Measurements from ENCODE around the gene STT3A. TPM values are rescaled to one million over a fixed set of nuclear protein-coding genes. Genes with fewer than 3 reads are reported as not detected.

The STT3A gene
- total and polyA plus RNA-seq, 2 experiments from 2014 or later = 65.5 to 130 TPM

DNA sequence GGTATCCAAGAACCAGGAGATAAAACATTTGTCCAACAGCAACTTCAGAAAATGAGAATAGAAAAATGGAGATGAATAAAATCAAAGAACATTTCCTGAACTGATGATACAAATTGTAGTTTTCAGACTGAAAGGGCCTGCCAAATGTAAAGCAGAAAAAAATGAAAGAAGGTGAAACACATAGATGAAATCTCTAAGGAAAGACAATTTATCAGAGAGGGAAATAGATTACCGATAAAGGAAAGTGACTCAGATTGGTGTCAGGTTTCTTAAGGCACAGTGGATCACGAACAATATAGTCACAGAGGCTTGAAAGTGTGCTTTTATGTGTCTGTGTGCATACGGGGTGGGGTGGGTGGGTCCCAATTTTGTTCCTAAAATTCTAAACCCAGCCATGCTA, 4.1 kb upstream of the STT3A start:
- no peak overlapping the region for H3K27ac ChIP-seq
- H3K4me1 ChIP-seq (ENCODE audit: low read depth) = peaks cover 5% of the 10 kb centered on the region
- peaks cover 6% of the 10 kb centered on the region for H3K36me3 ChIP-seq
- no peak overlapping the region for H3K4me3 ChIP-seq
- no peak for DNase-seq (ENCODE audit: low read depth in 1 of 2, low spot score in 1 of 2)
- H3K27me3 ChIP-seq = no peaks in the 10 kb centered on the region
- H3K9me3 ChIP-seq (ENCODE audit: low read depth) = no peaks in the 10 kb centered on the region
- TF ChIP-seq, protein P1, sequence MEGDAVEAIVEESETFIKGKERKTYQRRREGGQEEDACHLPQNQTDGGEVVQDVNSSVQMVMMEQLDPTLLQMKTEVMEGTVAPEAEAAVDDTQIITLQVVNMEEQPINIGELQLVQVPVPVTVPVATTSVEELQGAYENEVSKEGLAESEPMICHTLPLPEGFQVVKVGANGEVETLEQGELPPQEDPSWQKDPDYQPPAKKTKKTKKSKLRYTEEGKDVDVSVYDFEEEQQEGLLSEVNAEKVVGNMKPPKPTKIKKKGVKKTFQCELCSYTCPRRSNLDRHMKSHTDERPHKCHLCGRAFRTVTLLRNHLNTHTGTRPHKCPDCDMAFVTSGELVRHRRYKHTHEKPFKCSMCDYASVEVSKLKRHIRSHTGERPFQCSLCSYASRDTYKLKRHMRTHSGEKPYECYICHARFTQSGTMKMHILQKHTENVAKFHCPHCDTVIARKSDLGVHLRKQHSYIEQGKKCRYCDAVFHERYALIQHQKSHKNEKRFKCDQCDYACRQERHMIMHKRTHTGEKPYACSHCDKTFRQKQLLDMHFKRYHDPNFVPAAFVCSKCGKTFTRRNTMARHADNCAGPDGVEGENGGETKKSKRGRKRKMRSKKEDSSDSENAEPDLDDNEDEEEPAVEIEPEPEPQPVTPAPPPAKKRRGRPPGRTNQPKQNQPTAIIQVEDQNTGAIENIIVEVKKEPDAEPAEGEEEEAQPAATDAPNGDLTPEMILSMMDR (IDR thresholded peaks at IDR 0.05; ENCODE audit: low read depth, low read length) = no peak

DNA sequence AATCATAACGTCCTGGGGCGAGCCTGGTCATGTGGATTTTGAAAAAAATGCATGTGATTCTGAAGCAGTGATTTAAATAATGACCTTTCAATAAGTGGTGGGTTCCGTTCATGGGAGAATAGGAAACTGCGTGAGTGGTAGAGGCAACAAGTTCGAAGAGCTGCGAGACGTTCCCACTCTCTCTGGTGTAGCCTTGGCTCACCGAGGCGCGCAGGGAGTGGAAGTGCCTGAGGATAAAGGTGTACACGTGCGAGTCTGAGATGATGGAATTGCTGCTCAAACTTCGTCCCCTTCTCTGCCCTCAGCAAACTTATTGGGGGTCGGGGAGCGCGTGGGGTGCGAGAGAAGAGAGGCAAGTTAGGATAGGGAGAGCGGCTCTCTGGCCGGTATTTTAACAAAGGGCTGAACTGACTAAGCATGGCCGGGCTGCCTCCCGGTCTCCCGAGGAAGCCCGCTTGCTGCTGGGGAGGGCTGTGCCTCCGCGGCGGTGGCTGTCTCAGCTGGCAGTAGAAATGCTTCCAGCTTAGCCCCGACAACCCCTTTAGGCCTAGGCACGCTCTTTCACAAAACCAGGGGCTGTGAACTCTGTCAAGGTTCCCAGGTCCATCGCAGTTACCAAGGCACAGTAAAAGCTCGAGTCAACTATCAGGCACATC, 875 bp upstream of the STT3A start:
- peak in 1 of 2 donors; percentile 51 for DNase-seq (ENCODE audit: low read depth in 1 of 2, low spot score in 1 of 2)
- Histone ChIP-seq H3K9me3 (ENCODE audit: low read depth) (no peaks in the 10 kb centered on the region), H3K4me3 (peak overlapping the region; percentile 48), H3K27me3 (no peaks in the 10 kb centered on the region), H3K36me3 (no peaks in the 10 kb centered on the region), H3K27ac (peak overlapping the region; percentile 96), H3K4me1 (ENCODE audit: low read depth) (peaks cover 11% of the 10 kb centered on the region)
- TF ChIP-seq, protein P1 (IDR thresholded peaks at IDR 0.05; ENCODE audit: low read depth, low read length) = no peak

GRCh38 chr11:125593114-125593820, 615 bp downstream of the STT3A start:
- Histone ChIP-seq H3K27me3 (no peaks in the 10 kb centered on the region), H3K27ac (peak overlapping the region; percentile 64), H3K9me3 (ENCODE audit: low read depth) (no peaks in the 10 kb centered on the region), H3K4me1 (ENCODE audit: low read depth) (peaks cover 11% of the 10 kb centered on the region), H3K4me3 (peak overlapping the region; percentile 77), H3K36me3 (peaks cover 12% of the 10 kb centered on the region)
- peak in 1 of 2 donors; percentile 46 for DNase-seq (ENCODE audit: low read depth in 1 of 2, low spot score in 1 of 2)
- TF ChIP-seq, protein P1 (IDR thresholded peaks at IDR 0.05; ENCODE audit: low read depth, low read length) = no peak

DNA sequence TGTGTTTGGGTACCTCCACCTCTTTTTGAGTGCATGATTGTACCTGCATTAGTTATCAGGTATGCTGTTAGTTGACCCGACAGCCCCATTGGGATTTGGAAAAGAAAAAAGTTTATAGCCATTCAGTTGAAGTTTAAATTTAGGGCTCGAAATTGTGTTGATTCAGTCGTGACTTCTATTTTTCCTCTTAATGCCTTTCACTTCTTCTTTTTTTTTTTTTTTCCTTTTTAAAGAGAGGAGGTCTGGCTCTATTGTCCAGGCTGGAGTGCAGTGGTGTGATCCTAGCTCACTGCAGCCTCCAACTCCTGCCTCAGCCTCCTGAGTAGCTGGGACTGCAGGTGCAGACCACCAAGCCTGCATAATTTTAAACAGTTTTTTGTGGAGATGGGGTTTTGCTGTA, 2.3 kb downstream of the STT3A start:
- H3K27ac ChIP-seq = no peak overlapping the region
- H3K36me3 ChIP-seq = peaks cover 19% of the 10 kb centered on the region
- TF ChIP-seq, protein P1 (IDR thresholded peaks at IDR 0.05; ENCODE audit: low read depth, low read length) = no peak
- H3K4me3 ChIP-seq = no peak overlapping the region
- H3K27me3 ChIP-seq = no peaks in the 10 kb centered on the region
- H3K9me3 ChIP-seq (ENCODE audit: low read depth) = no peaks in the 10 kb centered on the region
- DNase-seq (ENCODE audit: low read depth in 1 of 2, low spot score in 1 of 2) = no peak
- H3K4me1 ChIP-seq (ENCODE audit: low read depth) = peaks cover 11% of the 10 kb centered on the region

DNA sequence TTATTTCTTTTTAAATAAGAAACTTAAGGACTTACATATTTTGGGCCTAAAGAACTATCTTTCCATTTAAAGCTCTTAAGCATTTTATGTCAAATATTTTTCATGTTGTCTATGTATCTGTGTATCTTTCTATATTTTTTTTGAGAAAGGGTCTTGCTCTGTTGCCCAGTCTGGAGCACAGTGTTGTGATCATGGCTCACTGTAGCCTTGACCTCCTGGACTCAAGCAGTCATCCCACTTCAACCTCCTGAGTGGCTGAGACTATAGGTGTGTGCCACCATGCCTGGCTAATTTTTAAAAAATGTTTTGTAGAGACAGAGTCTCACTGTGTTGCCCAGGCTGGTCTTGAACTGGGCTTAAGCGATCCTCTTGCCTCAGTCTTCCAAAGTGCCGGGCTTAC, 8.0 kb downstream of the STT3A start:
- Histone ChIP-seq H3K9me3 (ENCODE audit: low read depth) (no peaks in the 10 kb centered on the region), H3K27me3 (no peaks in the 10 kb centered on the region), H3K27ac (no peak overlapping the region), H3K4me1 (ENCODE audit: low read depth) (no peaks in the 10 kb centered on the region), H3K36me3 (peaks cover 60% of the 10 kb centered on the region), H3K4me3 (no peak overlapping the region)
- no peak for DNase-seq (ENCODE audit: low read depth in 1 of 2, low spot score in 1 of 2)
- TF ChIP-seq, protein P1 (IDR thresholded peaks at IDR 0.05; ENCODE audit: low read depth, low read length) = no peak
